ENCODE measurements around the gene FUNDC2.

Gene FUNDC2

GRCh38 chrX:155070975-155071693 lies 44.5 kb downstream of the FUNDC2 start, which contains the start of the genes BRCC3, CMC4 and MTCP1:
Gene BRCC3 (plus strand): TSS chrX:155071508. CDS start chrX:155071528, 20 bp downstream.
Gene CMC4 (minus strand): TSS chrX:155071136. CDS start chrX:155064023, 7,113 bp downstream.
Gene MTCP1 (minus strand): TSS chrX:155071136. CDS start chrX:155066010, 5,126 bp downstream.
- peak; percentile 74 to 80 for DNase-seq

- DNase-seq = no peak
Observed at GRCh38 chrX:155071694-155072280, 45.1 kb downstream of the FUNDC2 start.

GRCh38 chrX:155086202-155086840 lies 59.7 kb downstream of the FUNDC2 start:
- peak; percentile 6 to 7 for DNase-seq

GRCh38 chrX:155086961-155087735 lies 60.5 kb downstream of the FUNDC2 start:
- DNase-seq = no peak

GRCh38 chrX:155094468-155095061 lies 67.9 kb downstream of the FUNDC2 start:
- DNase-seq = peak in 1 of 2 experiments; percentile 35

- DNase-seq = no peak
Observed at GRCh38 chrX:155105919-155106318, 79.3 kb downstream of the FUNDC2 start.

- DNase-seq = no peak
Observed at GRCh38 chrX:155108427-155108826, 81.8 kb downstream of the FUNDC2 start.
